Neural crest cell (in vitro differentiated cells): Measurements from ENCODE around the gene DNAH9. TPM values are rescaled to one million over a fixed set of nuclear protein-coding genes. Genes with fewer than 3 reads are reported as not detected.

Experiments used
- DNase-seq: peaks from one replicate; pipeline ENCODE4 v3.0.0; 2021; ENCODE audit warnings: low read depth, mixed read lengths, low spot score
- H3K27ac Mint-ChIP-seq: one replicate; pipeline ENCODE4 v1.8.0; 2021; ENCODE audit warnings: mild to moderate bottlenecking, mixed read lengths; ENCODE audit not compliant: unreplicated experiment
- H3K27me3 Mint-ChIP-seq: 2 replicates; pipeline ENCODE4 v1.8.0; 2021; ENCODE audit warnings: low read depth, mild to moderate bottlenecking, mixed read lengths
- H3K36me3 Mint-ChIP-seq: 2 replicates; pipeline ENCODE4 v1.8.0; 2021; ENCODE audit warnings: low read depth, mild to moderate bottlenecking, mixed read lengths
- H3K4me1 Mint-ChIP-seq: 2 replicates; pipeline ENCODE4 v1.8.0; 2021; ENCODE audit warnings: mixed read lengths
- H3K4me3 Mint-ChIP-seq: one replicate; pipeline ENCODE4 v1.8.0; 2021; ENCODE audit warnings: mild to moderate bottlenecking, mixed read lengths
- H3K9me3 Mint-ChIP-seq: 2 replicates; pipeline ENCODE4 v1.8.0; 2021; ENCODE audit warnings: mixed read lengths
- total RNA-seq: library from RNA; stranded (reverse); gene quantifications from 2 replicates; pipeline ENCODE4 v1.2.1, GENCODE V29; 2021
- TF ChIP-seq, protein P1 (sequence below): fragments of 200-600 bp; sonication (generic); conservative IDR thresholded peaks from 2 replicates; pipeline ENCODE4 v1.5.0; 2021; ENCODE audit warnings: antibody characterized with exemption, mild to moderate bottlenecking

The DNAH9 gene
- total RNA-seq, 1 donor from 2014 or later: 18.6 TPM

DNA sequence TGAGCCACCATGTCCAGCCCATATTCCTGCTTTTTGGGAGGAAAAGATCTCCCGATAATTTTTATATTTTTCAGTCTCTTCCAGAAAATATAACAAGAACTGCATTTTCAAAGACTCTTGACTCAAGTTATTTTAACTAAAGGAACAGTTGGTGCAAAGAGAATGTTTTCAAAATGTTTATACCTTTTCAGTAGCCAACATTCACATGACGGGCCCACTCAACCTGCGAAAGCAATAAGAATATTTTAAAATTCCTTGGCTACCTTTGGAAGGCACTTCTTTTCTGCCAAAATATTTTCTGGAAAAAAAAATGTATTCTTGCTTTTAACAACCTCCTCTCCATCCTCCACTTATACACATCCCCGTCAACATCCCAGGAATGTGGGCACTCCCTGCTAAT, 258.7 kb downstream of the DNAH9 start:
- Mint-ChIP-seq H3K4me3 (no peak overlapping the region), H3K36me3 (peaks cover 12% of the 10 kb centered on the region), H3K27ac (no peak overlapping the region), H3K9me3 (peaks cover 2% of the 10 kb centered on the region), H3K4me1 (peaks cover 36% of the 10 kb centered on the region), H3K27me3 (no peaks in the 10 kb centered on the region)
- DNase-seq: no peak
- TF ChIP-seq, protein P1, sequence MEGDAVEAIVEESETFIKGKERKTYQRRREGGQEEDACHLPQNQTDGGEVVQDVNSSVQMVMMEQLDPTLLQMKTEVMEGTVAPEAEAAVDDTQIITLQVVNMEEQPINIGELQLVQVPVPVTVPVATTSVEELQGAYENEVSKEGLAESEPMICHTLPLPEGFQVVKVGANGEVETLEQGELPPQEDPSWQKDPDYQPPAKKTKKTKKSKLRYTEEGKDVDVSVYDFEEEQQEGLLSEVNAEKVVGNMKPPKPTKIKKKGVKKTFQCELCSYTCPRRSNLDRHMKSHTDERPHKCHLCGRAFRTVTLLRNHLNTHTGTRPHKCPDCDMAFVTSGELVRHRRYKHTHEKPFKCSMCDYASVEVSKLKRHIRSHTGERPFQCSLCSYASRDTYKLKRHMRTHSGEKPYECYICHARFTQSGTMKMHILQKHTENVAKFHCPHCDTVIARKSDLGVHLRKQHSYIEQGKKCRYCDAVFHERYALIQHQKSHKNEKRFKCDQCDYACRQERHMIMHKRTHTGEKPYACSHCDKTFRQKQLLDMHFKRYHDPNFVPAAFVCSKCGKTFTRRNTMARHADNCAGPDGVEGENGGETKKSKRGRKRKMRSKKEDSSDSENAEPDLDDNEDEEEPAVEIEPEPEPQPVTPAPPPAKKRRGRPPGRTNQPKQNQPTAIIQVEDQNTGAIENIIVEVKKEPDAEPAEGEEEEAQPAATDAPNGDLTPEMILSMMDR: no peak

DNA sequence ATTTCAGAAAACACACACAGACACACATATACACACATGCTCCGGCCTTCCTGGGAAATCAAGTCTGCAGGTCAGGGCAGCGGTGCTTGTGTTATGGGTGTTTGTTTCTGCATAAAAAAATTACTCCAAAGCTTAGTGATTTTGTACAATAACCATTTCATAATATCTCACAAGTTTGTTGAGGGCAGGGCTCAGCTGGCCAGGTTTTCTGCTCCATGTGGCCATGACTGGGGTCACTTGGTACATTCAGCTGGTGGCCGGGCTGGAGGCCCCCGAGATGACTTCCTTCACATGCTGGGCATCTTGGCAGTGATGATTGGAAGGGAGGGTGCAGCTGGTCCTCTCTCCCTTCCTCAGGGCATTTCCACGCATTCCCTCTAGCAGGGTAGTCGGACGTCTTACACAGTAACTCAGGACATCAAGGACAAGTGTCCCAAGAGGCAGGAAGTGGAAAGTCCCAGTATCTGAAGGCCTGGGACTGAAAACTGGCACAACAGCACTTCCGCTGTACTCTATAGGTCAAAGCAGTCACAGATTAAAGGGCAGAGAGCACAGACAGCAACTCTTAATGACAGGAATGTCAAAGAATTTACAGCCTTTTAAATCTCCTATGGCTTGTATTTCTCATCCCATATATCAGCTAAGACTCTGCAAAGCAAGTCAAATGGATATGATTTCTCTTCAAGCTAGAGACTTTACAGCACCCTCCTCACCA, 271.6 kb downstream of the DNAH9 start:
- Mint-ChIP-seq H3K36me3 (peaks cover 29% of the 10 kb centered on the region), H3K4me1 (peaks cover 12% of the 10 kb centered on the region), H3K4me3 (no peak overlapping the region), H3K9me3 (peaks cover 10% of the 10 kb centered on the region), H3K27me3 (no peaks in the 10 kb centered on the region), H3K27ac (no peak overlapping the region)
- TF ChIP-seq, protein P1: no peak
- DNase-seq: no peak

DNA sequence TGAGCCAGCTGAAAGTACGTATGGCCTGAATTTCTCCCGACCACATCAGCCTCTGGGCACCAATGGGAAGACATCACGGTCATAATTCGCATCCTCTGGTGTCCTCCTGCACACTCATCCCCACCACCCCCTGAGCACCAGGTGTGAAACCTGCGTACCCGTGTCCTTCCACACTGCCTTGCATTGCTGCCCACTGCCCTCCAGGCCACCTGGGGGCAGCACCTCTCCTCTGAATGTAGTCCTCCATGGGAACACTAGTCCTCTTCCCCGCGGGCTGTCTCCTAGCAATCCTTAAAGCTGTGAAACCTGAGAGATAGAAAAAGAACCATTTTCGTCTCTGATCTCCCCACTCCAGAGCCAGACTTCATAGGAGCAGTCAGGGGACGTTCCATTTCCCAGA, 273.5 kb downstream of the DNAH9 start:
- H3K27ac Mint-ChIP-seq: no peak overlapping the region
- H3K9me3 Mint-ChIP-seq: peaks cover 10% of the 10 kb centered on the region
- TF ChIP-seq, protein P1: no peak
- DNase-seq: no peak
- peaks cover 12% of the 10 kb centered on the region for H3K4me1 Mint-ChIP-seq
- peaks cover 32% of the 10 kb centered on the region for H3K36me3 Mint-ChIP-seq
- H3K4me3 Mint-ChIP-seq: no peak overlapping the region
- H3K27me3 Mint-ChIP-seq: no peaks in the 10 kb centered on the region

DNA sequence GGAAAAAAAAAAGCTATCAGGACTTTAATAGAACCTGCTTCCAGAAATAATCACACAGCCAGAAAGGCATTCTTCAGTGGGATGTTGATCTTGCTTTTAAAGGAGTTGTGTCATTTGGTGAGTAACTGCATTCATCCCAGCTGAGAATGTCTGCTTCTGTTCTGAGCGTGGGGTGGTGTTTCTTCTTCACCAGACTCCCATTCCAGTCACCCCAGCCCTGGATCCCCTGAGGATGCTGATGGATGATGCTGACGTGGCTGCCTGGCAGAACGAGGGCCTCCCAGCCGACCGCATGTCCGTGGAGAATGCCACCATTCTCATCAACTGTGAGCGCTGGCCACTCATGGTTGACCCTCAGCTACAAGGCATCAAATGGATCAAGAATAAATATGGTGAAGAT, 276.5 kb downstream of the DNAH9 start:
- Mint-ChIP-seq H3K27ac (peak overlapping the region; percentile 17), H3K27me3 (no peaks in the 10 kb centered on the region), H3K36me3 (peaks cover 12% of the 10 kb centered on the region), H3K4me1 (peaks cover 12% of the 10 kb centered on the region), H3K9me3 (peaks cover 6% of the 10 kb centered on the region), H3K4me3 (no peak overlapping the region)
- DNase-seq: no peak
- TF ChIP-seq, protein P1: no peak

DNA sequence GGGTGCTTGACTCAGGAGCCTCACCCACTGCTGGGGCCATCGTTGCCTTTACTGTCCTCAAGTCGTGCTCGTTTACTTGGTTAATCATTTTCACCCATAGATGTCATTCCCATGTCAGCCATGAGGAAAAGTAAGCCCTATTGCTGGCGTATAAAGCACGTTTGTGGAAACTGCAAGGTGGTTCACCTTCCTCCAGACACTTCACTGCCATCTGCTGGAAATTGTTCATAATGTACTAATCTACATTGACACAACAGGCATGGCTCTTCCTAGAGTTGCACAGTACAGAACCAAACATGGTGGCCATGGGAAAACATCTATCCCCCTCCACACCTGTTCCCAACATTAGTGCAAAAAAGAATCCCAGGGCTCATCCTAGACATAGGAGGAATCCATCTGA, 282.4 kb downstream of the DNAH9 start:
- Mint-ChIP-seq H3K27me3 (no peaks in the 10 kb centered on the region), H3K4me1 (peaks cover 20% of the 10 kb centered on the region), H3K27ac (no peak overlapping the region), H3K9me3 (peaks cover 2% of the 10 kb centered on the region), H3K36me3 (peaks cover 2% of the 10 kb centered on the region), H3K4me3 (no peak overlapping the region)
- no peak for DNase-seq
- TF ChIP-seq, protein P1: peak; percentile 56
